Glutamatergic neuron (in vitro differentiated cells): ENCODE results near the gene ARID1B. TPM values are rescaled to one million over a fixed set of nuclear protein-coding genes. Genes with fewer than 3 reads are reported as not detected.

Source experiments
- DNase-seq: peaks from one replicate; pipeline ENCODE4 v3.0.0; 2022
- H3K27ac Mint-ChIP-seq: one replicate; pipeline ENCODE4 v1.8.0; 2020; ENCODE audit warnings: mild to moderate bottlenecking, mixed read lengths, inconsistent platforms; ENCODE audit not compliant: unreplicated experiment
- H3K27me3 Mint-ChIP-seq: one replicate; pipeline ENCODE4 v1.8.0; 2020; ENCODE audit warnings: mild to moderate bottlenecking, moderate library complexity, mixed read lengths, inconsistent platforms; ENCODE audit not compliant: unreplicated experiment
- H3K36me3 Mint-ChIP-seq: one replicate; pipeline ENCODE4 v1.8.0; 2020; ENCODE audit warnings: mild to moderate bottlenecking, mixed read lengths, inconsistent platforms; ENCODE audit not compliant: unreplicated experiment
- H3K4me1 Mint-ChIP-seq: one replicate; pipeline ENCODE4 v1.8.0; 2020; ENCODE audit warnings: mild to moderate bottlenecking, low read depth, mixed read lengths, inconsistent platforms; ENCODE audit not compliant: unreplicated experiment
- H3K4me3 Mint-ChIP-seq: one replicate; pipeline ENCODE4 v1.8.0; 2020; ENCODE audit warnings: mild to moderate bottlenecking, mixed read lengths, inconsistent platforms; ENCODE audit not compliant: unreplicated experiment
- H3K9me3 Mint-ChIP-seq: one replicate; pipeline ENCODE4 v1.8.0; 2020; ENCODE audit warnings: mild to moderate bottlenecking, moderate library complexity, mixed read lengths, inconsistent platforms; ENCODE audit not compliant: unreplicated experiment
- total RNA-seq: library from RNA; stranded (reverse); fragmentation: NEBNext Ultra II Directional; extraction: Animal tissue kit (Norgen Biotek cat#: 25700); gene quantifications from one replicate; pipeline ENCODE4 v1.2.1, GENCODE V29; 2021; ENCODE audit not compliant: unreplicated experiment
- TF ChIP-seq, protein P1 (sequence below): fragments of 200-600 bp; sonication (generic); IDR thresholded peaks from one replicate; pipeline ENCODE4 v1.5.0; 2021; ENCODE audit not compliant: partially characterized antibody, unreplicated experiment

Gene ARID1B
- total RNA-seq, 1 donor from 2014 or later, result 202 TPM

DNA sequence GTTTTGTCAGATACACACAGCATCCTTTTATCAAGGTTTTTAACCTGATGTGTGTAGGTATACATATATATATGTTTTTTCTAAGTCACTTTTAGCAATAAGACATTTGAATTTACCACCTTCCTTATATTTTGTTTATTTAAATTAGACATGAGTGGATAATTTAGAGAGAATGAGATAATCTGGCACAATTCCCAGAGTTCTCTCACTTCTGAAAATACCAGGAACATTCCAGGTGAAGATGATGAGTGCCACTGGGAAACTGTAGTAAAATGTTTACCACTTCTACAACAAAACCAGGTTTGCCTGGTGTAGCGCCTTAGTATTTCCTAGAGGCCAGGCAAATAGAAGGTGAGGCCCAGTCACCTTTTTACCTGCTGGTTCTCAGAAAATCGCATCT, 356.7 kb downstream of the ARID1B start:
- peaks cover 6% of the 10 kb centered on the region for H3K4me1 Mint-ChIP-seq
- peaks cover 16% of the 10 kb centered on the region for H3K9me3 Mint-ChIP-seq
- H3K36me3 Mint-ChIP-seq, result no peaks in the 10 kb centered on the region
- TF ChIP-seq, protein P1, sequence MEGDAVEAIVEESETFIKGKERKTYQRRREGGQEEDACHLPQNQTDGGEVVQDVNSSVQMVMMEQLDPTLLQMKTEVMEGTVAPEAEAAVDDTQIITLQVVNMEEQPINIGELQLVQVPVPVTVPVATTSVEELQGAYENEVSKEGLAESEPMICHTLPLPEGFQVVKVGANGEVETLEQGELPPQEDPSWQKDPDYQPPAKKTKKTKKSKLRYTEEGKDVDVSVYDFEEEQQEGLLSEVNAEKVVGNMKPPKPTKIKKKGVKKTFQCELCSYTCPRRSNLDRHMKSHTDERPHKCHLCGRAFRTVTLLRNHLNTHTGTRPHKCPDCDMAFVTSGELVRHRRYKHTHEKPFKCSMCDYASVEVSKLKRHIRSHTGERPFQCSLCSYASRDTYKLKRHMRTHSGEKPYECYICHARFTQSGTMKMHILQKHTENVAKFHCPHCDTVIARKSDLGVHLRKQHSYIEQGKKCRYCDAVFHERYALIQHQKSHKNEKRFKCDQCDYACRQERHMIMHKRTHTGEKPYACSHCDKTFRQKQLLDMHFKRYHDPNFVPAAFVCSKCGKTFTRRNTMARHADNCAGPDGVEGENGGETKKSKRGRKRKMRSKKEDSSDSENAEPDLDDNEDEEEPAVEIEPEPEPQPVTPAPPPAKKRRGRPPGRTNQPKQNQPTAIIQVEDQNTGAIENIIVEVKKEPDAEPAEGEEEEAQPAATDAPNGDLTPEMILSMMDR, result no peak
- DNase-seq, result no peak
- no peak overlapping the region for H3K4me3 Mint-ChIP-seq
- no peak overlapping the region for H3K27ac Mint-ChIP-seq
- peaks cover 4% of the 10 kb centered on the region for H3K27me3 Mint-ChIP-seq

DNA sequence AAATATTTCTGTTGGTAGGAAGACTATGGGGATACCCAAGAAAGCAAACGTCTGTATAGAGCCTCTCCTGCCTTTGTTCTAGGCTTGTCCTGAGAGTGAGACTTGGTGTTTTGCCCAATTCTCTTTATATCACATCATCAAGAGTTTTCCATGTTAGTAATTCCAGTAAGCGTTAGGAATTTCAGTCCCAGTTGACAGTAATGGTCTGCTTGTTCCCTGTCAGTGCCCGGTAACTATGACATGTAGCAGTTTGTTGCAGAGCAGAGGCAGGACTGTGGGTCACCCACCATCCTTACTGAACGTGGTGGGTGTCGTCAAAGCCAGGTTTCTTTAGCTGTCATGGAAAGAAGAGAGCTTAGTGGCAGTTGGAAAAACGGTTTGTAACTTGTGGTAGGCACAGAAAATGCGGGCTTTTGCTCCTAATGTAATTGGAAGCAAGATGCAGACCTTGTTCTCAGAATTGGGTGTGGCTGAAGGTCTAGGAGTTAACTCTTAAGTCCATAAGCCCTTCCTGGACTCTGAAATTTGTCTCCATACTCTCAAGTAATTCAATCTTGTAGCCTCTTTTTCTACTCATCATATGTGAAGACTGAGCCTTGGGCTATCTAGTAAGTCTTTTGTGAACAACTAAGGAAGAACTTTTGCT, 357.3 kb downstream of the ARID1B start:
- H3K9me3 Mint-ChIP-seq, result peaks cover 16% of the 10 kb centered on the region
- H3K4me3 Mint-ChIP-seq, result no peak overlapping the region
- H3K27me3 Mint-ChIP-seq, result peaks cover 6% of the 10 kb centered on the region
- TF ChIP-seq, protein P1, result no peak
- H3K4me1 Mint-ChIP-seq, result peaks cover 6% of the 10 kb centered on the region
- H3K36me3 Mint-ChIP-seq, result no peaks in the 10 kb centered on the region
- no peak for DNase-seq
- no peak overlapping the region for H3K27ac Mint-ChIP-seq

DNA sequence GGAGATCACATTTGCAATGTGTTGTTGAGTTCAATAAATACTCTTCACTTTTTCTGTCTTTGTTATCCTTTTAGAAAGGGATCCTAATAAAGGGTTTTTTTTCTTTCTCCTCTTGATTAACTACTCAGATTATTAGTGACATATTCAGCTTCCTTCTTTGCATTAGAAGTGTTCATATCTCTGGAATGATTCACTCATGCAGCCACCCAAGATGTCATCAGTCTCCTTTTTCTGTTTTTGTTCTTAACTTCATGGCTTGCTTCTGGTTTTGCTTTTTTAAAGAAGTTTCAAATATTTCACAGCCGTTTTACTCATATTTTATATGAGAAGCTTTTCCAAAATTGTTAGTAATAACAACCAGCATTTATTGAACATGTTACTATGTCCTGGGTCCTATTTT, 358.5 kb downstream of the ARID1B start:
- Mint-ChIP-seq H3K9me3 (peaks cover 18% of the 10 kb centered on the region), H3K4me1 (peaks cover 6% of the 10 kb centered on the region), H3K36me3 (no peaks in the 10 kb centered on the region), H3K27me3 (peaks cover 6% of the 10 kb centered on the region), H3K27ac (peak overlapping the region; percentile 34), H3K4me3 (no peak overlapping the region)
- TF ChIP-seq, protein P1, result no peak
- DNase-seq, result no peak

DNA sequence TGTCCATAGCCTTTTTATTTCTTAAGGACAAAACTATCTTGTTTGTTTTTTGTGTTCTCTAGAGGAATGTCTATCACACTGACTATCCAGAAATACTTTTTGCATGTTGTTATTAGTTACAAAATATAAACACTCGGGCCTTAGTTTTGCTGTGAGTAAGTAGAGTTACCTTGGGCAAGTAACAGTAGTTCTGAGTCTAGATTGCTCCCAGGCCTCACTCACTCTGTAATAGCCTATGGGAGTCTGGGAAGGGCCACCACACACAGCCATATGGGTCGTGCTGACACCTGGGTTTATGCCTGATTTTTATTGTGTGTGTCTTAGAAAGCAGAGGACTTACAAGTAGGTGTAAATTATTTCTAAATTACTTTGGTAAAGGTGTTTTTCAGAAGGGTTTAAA, 360.3 kb downstream of the ARID1B start:
- DNase-seq, result no peak
- Mint-ChIP-seq H3K4me3 (no peak overlapping the region), H3K36me3 (no peaks in the 10 kb centered on the region), H3K4me1 (no peaks in the 10 kb centered on the region), H3K9me3 (peaks cover 8% of the 10 kb centered on the region), H3K27ac (no peak overlapping the region), H3K27me3 (peaks cover 6% of the 10 kb centered on the region)
- TF ChIP-seq, protein P1, result no peak

DNA sequence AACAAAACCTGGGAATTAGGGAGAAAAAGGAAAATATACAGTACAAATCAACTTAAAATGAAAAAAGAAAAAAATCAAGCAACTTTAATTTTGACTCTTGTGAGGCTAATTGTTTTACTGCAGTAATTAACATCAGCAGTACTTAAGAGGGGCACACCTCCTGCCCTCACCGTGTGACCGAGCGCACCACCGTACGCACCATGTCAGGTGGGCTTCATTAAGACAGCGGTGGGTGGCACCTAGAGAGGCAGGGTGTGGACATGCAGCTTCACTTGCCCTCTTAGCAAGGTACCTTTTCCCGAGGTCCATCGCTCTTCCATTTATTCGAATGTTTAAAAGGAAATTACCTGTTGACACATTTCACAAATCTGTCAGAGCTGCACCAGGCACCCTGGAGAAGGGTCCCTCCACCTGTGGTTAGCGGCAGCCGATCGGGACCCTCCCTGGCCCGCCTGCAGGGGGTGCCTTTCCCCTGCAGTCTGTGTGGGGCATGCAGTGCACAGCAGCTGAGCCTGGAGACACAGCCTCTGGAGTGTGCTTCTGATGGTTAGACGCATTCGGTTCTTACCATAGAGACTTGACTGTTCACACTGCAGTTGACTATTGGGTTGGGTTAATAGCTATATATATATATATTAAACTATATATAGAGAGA, 362.0 kb downstream of the ARID1B start:
- peak; percentile 56 for DNase-seq
- Mint-ChIP-seq H3K4me3 (no peak overlapping the region), H3K9me3 (peaks cover 8% of the 10 kb centered on the region), H3K4me1 (peaks cover 15% of the 10 kb centered on the region), H3K27ac (no peak overlapping the region), H3K27me3 (peaks cover 6% of the 10 kb centered on the region), H3K36me3 (no peaks in the 10 kb centered on the region)
- TF ChIP-seq, protein P1, result peak; percentile 58
